Activated gamma-delta T cell treated with anti-CD3 and anti-CD28 coated beads, Interleukin-2, amount 50 U/mL, for 16 hours (primary cell): Measurements from ENCODE around the gene TRMT11.
A peak's percentile ranks its signal among the peaks of the same experiment; 100 is the strongest.
"Not testable (repeated sequence)": the region's sequence is repeated elsewhere in the genome, so short reads cannot be mapped to it uniquely, and the experiment has no call there.

Experiments
- DNase-seq: peaks from one replicate; pipeline ENCODE4 v3.0.0-alpha.2; 2020; ENCODE audit warnings: low read depth

TRMT11 gene

GRCh38 chr6:125986301-125987025 is at the start of gene TRMT11:
Gene TRMT11, plus strand, starts transcription at chr6:125986540. Its CDS starts 11 bp downstream, at chr6:125986551.
- peak; percentile 68 for DNase-seq

GRCh38 chr6:125939026-125939425 is 47.3 kb upstream of the TRMT11 start:
- DNase-seq, result no peak

- no peak for DNase-seq
These were observed 46.5 kb upstream of the TRMT11 start for GRCh38 chr6:125939791-125940190.

- DNase-seq, result no peak
These were observed 45.9 kb upstream of the TRMT11 start for GRCh38 chr6:125940247-125941041.

GRCh38 chr6:125942672-125943527 is 43.4 kb upstream of the TRMT11 start:
- DNase-seq, result no peak

GRCh38 chr6:125943528-125944433 is 42.6 kb upstream of the TRMT11 start:
- no peak for DNase-seq

- no peak for DNase-seq
These were observed 41.9 kb upstream of the TRMT11 start for GRCh38 chr6:125944434-125944816.

- no peak for DNase-seq
These were observed 41.4 kb upstream of the TRMT11 start for GRCh38 chr6:125944896-125945295.

- DNase-seq, result no peak
These were observed 40.8 kb upstream of the TRMT11 start for GRCh38 chr6:125945378-125946141.

GRCh38 chr6:125947615-125948014 is 38.7 kb upstream of the TRMT11 start:
- DNase-seq, result no peak

- no peak for DNase-seq
These were observed 37.9 kb upstream of the TRMT11 start for GRCh38 chr6:125948455-125948854.

GRCh38 chr6:125949069-125949468 is 37.3 kb upstream of the TRMT11 start:
- no peak for DNase-seq

- DNase-seq, result no peak
These were observed 36.0 kb upstream of the TRMT11 start for GRCh38 chr6:125950293-125950692.

GRCh38 chr6:125950716-125951115 is 35.6 kb upstream of the TRMT11 start:
- DNase-seq, result not testable (repeated sequence)

- DNase-seq, result no peak
These were observed 35.0 kb upstream of the TRMT11 start for GRCh38 chr6:125951323-125951722.

GRCh38 chr6:125952764-125953501 is 33.4 kb upstream of the TRMT11 start:
- no peak for DNase-seq

- DNase-seq, result no peak
These were observed 32.9 kb upstream of the TRMT11 start for GRCh38 chr6:125953502-125953875.

GRCh38 chr6:125954735-125955339 is 31.5 kb upstream of the TRMT11 start:
- DNase-seq, result no peak

- DNase-seq, result no peak
These were observed 30.4 kb upstream of the TRMT11 start for GRCh38 chr6:125955973-125956372.
